Fibroblast of villous mesenchyme (primary cell): Measurements from ENCODE around the gene MRAS. TPM values are rescaled to one million over a fixed set of nuclear protein-coding genes. Genes with fewer than 3 reads are reported as not detected.
"Not testable (repeated sequence)": the region's sequence is repeated elsewhere in the genome, so short reads cannot be mapped to it uniquely, and the experiment has no call there.

Experiments used
- DNase-seq: peaks from one replicate; pipeline ENCODE4 v3.0.0-alpha.2; 2010; ENCODE audit warnings: low read depth
- H3K4me3 ChIP-seq: 2 replicates; pipeline ENCODE4 v1.5.1; 2011; ENCODE audit warnings: low read depth, mild to moderate bottlenecking, low read length
- total RNA-seq: library from RNA; depleted of rRNA; stranded (reverse); fragments of >200 nt; gene quantifications from 2 replicates; pipeline ENCODE4 v1.2.3, GENCODE V29; 2012
- TF ChIP-seq, protein P1 (sequence below): IDR thresholded peaks from 2 replicates; pipeline ENCODE4 v1.5.1; 2012; ENCODE audit warnings: low read depth, mild to moderate bottlenecking, low read length; ENCODE audit not compliant: insufficient read depth

The MRAS gene
- total RNA-seq, 1 donor: 53.5 TPM

DNA sequence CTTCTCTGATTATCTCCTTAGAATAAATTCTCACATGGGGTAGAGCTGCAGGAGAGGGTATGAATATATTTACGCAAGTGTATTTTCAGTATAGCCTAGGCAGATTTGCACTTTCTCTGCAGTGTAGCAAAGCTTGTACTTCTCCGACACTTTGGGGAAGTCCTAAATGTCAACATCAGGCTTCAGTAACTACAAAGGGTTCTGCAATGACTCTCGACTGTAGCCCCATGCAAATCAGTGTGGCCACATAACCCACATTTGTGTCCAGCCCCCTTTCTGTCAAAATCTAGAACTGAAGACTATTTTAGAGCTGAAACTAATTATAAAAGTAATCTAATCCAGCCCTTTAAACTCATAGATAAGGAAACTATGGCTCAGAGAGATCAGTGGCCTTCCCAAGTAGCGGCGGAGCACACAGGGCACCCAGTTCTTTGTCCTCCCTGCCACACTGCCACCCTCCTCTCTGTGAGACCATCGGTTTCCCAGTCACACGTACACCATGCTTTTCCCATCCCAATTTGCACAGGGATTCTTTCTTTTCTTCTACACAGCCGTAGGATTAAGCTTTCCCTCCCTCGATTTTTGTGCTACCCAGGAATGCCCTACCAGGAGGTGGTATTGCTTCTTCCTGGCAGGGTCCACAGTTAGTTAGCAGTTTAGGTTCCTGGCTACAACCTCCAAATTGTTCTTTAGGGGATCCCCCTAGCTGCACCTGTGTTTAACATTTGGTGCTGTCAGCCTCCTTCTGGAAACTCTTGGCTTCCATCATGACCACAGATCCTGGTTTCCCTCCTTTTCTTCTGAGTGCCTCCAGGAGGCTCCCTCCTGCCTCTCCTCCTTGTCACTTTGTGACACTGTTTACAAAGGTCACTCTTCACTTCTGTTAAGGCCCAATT lies 22.9 kb downstream of the MRAS start:
- TF ChIP-seq, protein P1, sequence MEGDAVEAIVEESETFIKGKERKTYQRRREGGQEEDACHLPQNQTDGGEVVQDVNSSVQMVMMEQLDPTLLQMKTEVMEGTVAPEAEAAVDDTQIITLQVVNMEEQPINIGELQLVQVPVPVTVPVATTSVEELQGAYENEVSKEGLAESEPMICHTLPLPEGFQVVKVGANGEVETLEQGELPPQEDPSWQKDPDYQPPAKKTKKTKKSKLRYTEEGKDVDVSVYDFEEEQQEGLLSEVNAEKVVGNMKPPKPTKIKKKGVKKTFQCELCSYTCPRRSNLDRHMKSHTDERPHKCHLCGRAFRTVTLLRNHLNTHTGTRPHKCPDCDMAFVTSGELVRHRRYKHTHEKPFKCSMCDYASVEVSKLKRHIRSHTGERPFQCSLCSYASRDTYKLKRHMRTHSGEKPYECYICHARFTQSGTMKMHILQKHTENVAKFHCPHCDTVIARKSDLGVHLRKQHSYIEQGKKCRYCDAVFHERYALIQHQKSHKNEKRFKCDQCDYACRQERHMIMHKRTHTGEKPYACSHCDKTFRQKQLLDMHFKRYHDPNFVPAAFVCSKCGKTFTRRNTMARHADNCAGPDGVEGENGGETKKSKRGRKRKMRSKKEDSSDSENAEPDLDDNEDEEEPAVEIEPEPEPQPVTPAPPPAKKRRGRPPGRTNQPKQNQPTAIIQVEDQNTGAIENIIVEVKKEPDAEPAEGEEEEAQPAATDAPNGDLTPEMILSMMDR: no peak
- DNase-seq: no peak
- no peak overlapping the region for H3K4me3 ChIP-seq

DNA sequence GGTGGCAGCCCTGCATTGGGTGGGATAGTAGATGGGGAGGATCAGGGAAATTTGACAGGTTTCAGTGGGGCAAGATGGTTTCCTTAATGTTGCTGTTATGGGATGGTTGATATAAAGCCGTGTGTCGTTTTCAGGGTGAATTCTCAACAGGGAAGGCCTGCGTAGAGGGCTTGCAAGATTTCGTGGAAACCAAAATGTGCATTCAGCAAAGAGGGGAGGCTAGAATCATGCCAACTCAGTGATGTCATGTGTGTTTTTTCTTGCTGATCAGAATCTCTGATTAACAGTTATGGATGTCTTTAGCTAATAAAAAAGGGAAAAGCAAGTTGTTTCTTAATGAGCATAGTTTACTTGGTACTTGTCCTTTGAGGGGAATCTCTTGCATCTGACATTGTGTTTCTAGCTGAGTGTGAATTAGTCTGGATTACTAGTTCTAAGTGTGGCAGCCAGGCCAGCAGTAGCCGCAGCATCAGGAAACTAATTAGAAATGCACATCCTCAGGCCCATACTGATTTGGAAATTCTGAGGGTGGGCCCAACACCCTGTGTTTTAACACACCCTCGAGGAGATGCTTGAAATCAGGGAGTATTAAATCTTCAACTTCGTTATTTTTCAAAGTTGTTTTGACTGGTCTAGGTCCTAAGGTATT lies 24.8 kb downstream of the MRAS start:
- TF ChIP-seq, protein P1: no peak
- no peak overlapping the region for H3K4me3 ChIP-seq
- DNase-seq: no peak

DNA sequence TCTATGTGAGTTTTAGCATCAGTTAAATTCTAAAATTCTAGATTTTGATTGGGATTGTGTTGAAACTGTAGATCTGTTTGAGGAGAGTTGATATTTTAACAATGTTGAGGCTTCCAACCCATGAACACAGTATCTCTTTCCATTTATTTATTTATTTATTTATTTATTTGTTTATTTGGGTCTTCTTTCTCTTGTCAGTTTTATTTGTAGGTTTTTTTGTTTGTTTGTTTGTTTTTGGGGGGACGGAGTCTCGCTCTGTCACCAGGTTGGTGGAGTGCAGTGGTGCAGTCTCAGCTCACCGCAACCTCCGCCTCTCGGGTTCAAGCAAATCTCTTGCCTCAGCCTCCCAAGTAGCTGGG lies 25.3 kb downstream of the MRAS start:
- no peak overlapping the region for H3K4me3 ChIP-seq
- no peak for DNase-seq
- TF ChIP-seq, protein P1: no peak

DNA sequence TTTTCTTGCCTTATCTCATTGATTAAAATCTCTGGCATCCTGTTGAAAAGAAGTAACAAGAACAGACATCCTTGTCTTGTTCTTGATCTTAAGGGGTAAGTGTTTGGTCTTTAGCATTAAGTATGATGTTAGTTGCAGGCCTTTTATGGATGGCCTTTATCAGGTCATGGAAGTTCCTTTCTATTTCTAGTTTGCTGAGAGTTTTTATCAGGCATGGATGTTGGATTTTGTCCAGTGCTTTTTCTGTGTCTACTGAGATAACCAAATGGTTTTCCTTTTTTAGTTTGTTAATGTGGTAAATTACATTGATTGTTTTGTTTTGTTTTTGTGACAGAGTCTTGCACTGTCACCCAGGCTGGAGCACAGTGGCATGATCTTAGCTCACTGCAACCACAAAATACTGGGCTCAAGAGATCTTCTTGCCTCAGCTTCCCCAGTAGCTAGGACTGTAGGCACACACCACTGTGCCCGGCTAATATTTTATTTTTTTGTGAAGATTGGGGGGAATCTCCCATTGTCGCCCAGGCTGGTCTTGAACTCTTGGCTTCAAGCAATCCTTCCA lies 26.3 kb downstream of the MRAS start:
- TF ChIP-seq, protein P1: no peak
- peak; percentile 21 for DNase-seq
- H3K4me3 ChIP-seq: no peak overlapping the region

DNA sequence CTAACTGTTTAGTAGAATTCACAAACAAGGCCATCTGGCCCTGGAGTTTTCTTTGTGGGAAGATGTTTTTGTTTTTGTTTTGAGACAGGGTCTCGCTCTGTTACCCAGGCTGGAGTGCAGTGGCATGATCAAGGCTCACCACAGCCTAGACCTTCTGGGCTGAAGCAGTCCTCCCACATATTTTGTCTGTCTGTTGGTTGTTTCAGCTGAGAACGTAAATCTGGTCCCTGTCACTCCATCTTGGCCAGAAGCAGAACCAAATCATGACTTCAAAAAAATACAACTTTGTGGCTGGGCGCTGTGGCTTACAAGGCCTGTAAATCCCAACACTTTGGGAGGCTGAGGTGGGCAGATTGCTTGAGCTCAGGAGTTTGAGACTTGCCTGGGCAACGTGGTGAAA lies 27.1 kb downstream of the MRAS start:
- TF ChIP-seq, protein P1: no peak
- no peak overlapping the region for H3K4me3 ChIP-seq
- peak; percentile 72 for DNase-seq

DNA sequence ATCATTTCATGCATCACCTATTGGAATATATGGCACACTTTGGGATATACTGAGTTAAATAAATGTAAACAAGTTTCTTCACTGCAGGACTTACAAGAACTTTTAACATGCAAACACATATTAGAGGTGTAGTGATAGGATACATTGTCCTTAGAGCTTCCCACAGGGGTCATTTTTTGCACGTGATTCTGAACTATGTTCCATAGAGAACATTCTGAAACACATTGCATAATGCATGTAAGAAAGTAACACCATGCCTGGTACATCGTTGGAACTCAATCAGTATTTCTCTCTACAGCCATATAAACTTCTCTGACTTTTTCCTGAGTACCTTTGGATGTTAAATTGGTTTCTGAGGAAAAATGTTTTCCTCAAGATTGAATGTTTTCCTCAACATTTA lies 28.3 kb downstream of the MRAS start:
- TF ChIP-seq, protein P1: no peak
- DNase-seq: no peak
- H3K4me3 ChIP-seq: no peak overlapping the region

DNA sequence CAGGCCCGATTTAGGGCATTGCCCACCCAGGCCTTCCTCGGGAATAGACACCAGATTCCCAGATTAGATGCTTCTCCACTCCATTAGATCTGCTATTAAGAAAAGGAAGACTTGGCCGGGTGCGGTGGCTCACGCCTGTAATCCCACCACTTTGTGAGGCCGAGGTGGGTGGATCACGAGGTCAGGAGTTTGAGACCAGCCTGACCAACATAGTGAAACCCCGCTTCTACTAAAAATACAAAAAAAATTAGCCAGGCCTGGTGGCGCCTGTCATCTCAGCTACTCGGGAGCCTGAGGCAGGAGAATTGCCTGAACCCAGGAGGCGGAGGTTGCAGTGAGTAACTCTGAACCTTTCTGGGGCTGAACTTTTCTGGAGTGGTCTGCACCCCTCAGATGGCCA lies 28.8 kb downstream of the MRAS start:
- H3K4me3 ChIP-seq, DNase-seq: not testable (repeated sequence)
